Lower leg skin (tissue), 4 donors: ENCODE data around the gene COL24A1. TPM values are rescaled to one million over a fixed set of nuclear protein-coding genes. Genes with fewer than 3 reads are reported as not detected.

ENCODE experiments used
- DNase-seq, 2 donors: peaks; one replicate each; pipeline ENCODE4 v3.0.0-alpha.2; 2019; ENCODE audit warnings: low spot score in 2 of 2
- H3K4me3 ChIP-seq: fragments of 200-600 bp; sonication (generic); 2 replicates; pipeline ENCODE4 v1.5.1; 2017; ENCODE audit warnings: mild to moderate bottlenecking, low read depth; ENCODE audit not compliant: poor library complexity, severe bottlenecking
- POLR2A ChIP-seq, 2 donors: fragments of 450-650 bp; IDR thresholded peaks; one replicate each; pipeline ENCODE4 v1.6.1; 2016 to 2017; ENCODE audit warnings: antibody characterized with exemption in 2 of 2, mild to moderate bottlenecking in 1 of 2, moderate library complexity in 1 of 2
- WGBS, 2 donors: methylation state at CpG; one replicate each; pipeline ENCODE4 v1.1.5; 2018; 5-methylcytosine and 5-hydroxymethylcytosine counted together
- intact Hi-C: fragments of 100-400 bp; cut with DNase I; formaldehyde crosslinking; loops from one replicate; pipeline ENCODE4 v1.15.0; 2023; ENCODE audit warnings: low total_unique reads
- total RNA-seq, 4 donors: library from RNA; depleted of rRNA; stranded (reverse); fragments of >200 nt; gene quantifications; one replicate each; pipeline ENCODE4 v1.1.0, GENCODE V29; 2016
- TF ChIP-seq, protein P1 (sequence below), 3 donors: fragments of 450-650 bp; IDR thresholded peaks; one replicate each; pipeline ENCODE4 v1.5.1; 2016; ENCODE audit warnings: antibody characterized with exemption in 3 of 3, mild to moderate bottlenecking in 3 of 3, moderate library complexity in 2 of 3

Gene COL24A1
- total RNA-seq, 4 donors from 2014 or later: 0.17 to 1.3 (median 0.80) TPM

DNA sequence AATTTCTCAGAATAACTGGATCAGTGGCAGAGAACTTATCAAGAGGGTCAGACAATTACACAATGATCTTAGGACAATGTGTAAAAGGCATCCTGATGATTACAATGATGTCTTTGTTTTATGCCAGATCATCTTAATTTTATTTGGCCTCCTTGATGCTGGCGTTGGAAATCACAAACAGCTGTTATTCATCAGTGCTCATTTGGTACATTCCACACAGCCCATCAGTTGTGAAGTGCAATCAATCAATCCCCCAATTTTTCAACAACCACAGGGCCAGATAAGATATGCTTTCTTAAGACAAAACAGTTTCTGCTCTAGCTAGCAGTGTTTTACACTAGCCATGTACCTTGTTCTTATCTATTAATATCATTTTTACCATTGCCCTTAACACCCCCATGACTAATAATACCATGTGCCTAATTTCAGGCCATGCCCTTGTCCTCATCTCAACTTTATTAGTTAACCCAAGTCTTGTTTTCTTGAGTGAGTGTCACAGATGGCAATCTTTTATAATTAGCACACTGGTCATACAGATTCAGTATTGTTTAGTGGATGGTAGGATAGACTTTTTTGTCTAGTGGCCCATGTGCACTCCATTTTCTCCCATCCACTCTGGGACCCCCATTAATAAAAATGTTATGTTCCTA lies 40.8 kb upstream of the COL24A1 start:
- no peak for TF ChIP-seq POLR2A (IDR thresholded peaks at IDR 0.05)
- TF ChIP-seq, protein P1, sequence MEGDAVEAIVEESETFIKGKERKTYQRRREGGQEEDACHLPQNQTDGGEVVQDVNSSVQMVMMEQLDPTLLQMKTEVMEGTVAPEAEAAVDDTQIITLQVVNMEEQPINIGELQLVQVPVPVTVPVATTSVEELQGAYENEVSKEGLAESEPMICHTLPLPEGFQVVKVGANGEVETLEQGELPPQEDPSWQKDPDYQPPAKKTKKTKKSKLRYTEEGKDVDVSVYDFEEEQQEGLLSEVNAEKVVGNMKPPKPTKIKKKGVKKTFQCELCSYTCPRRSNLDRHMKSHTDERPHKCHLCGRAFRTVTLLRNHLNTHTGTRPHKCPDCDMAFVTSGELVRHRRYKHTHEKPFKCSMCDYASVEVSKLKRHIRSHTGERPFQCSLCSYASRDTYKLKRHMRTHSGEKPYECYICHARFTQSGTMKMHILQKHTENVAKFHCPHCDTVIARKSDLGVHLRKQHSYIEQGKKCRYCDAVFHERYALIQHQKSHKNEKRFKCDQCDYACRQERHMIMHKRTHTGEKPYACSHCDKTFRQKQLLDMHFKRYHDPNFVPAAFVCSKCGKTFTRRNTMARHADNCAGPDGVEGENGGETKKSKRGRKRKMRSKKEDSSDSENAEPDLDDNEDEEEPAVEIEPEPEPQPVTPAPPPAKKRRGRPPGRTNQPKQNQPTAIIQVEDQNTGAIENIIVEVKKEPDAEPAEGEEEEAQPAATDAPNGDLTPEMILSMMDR (IDR thresholded peaks at IDR 0.05): no peak

DNA sequence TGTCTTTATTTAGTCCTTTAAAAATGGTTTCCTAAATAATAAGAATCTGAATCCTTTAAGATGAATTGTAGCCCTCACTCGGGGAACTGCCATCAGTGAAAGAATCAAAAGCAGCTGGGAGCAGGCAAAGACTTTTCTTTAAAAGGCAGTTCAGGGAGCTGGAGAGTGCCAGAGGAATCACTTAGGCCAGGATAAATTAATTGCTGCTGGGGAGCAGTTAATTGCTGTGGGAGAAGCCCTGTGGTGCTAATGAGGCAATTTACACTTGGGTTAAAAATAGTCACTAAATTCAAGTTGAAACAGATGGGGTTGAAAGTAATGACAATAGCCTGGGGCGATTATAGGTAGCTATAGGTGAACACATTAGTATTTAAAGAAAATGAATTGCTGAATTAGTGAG lies 38.7 kb upstream of the COL24A1 start:
- 39 to 43% methylated on average over 2 of the region's 2 CpGs for WGBS, 2 donors
- no peak overlapping the region for H3K4me3 ChIP-seq
- DNase-seq: no peak
- TF ChIP-seq, protein P1 (IDR thresholded peaks at IDR 0.05): no peak
- TF ChIP-seq POLR2A (IDR thresholded peaks at IDR 0.05): no peak
- intact Hi-C loops: no loop called here

More for the DNA sequence above, 40.8 kb upstream of the COL24A1 start:
- WGBS, 2 donors: 31 to 36% methylated on average over 1 of the region's 1 CpG
- intact Hi-C loops: no loop called here
- DNase-seq: no peak
- no peak overlapping the region for H3K4me3 ChIP-seq

DNA sequence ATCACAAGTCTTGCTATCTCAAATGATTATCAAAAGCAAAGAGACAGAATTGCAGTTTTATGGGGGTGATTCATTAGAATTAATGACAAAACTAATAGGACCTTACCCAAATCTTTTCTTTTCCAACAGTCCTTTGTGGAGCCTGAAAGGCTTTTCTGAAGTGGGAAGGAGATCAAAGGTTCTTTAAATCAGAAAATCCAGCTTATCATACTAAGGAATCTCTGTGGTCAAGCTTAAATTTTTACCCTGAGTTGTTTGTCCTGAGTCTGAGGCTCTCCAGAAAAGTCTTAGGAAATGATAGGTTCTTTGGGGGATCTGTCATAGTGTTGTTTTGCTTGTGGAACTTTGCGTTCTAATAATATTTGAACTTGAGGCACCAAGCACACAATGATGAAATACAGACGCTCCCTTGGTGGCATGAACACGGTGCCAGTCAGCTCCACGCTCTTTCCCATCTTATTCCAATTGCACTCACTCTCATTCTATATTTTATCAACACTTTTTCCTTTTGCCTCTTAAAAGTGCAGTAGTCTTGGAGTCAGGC lies 38.0 kb upstream of the COL24A1 start:
- no peak for DNase-seq
- H3K4me3 ChIP-seq: no peak overlapping the region
- TF ChIP-seq, protein P1 (IDR thresholded peaks at IDR 0.05): no peak
- no peak for TF ChIP-seq POLR2A (IDR thresholded peaks at IDR 0.05)
- intact Hi-C loops: no loop called here
- 81 to 88% methylated on average over 4 of the region's 4 CpGs for WGBS, 2 donors

DNA sequence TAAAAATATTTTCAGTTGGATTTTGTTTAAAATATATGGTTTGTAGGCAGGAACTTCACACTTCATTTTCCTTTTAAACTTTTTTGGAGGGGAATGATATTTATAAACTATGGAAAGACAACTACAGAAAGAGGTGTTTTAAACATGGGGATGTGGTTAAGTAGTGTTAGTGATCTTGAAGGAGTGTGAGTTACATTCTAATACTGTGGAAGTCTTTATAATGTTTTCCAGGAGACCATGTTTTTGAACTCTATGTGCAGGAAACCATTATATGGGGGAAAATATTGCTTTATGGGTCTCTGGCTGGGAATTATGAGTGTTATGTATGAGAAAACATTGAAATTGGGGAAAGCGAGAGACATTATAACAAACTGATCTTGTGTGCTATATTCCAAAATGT lies 35.8 kb upstream of the COL24A1 start:
- H3K4me3 ChIP-seq: no peak overlapping the region
- DNase-seq: no peak
- 89 to 100% methylated on average over 1 of the region's 1 CpG for WGBS, 2 donors
- intact Hi-C loops: no loop called here
- TF ChIP-seq POLR2A (IDR thresholded peaks at IDR 0.05): no peak
- TF ChIP-seq, protein P1 (IDR thresholded peaks at IDR 0.05): no peak

DNA sequence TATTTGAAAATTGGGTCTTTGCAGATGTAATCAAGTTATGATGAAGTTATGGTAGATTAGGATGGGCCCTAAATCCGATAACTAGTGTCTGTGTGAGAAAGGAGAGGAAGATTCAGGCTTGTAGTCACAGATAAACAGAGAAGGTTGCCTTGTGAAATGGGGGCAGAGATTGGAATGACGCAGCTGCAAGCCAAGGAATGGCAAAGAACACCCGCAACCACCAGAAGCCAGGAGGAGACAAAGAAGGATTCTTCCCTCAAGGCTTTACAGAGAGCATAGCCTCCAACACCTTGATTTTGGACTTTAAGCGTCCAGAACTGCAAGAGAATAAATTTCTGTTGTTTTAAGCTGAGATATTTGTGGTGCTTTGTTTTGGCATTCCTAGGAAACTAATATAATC lies 35.4 kb upstream of the COL24A1 start:
- intact Hi-C loops: no loop called here
- no peak for DNase-seq
- TF ChIP-seq, protein P1 (IDR thresholded peaks at IDR 0.05): no peak
- TF ChIP-seq POLR2A (IDR thresholded peaks at IDR 0.05): no peak
- 68 to 76% methylated on average over 4 of the region's 4 CpGs for WGBS, 2 donors
- H3K4me3 ChIP-seq: no peak overlapping the region

DNA sequence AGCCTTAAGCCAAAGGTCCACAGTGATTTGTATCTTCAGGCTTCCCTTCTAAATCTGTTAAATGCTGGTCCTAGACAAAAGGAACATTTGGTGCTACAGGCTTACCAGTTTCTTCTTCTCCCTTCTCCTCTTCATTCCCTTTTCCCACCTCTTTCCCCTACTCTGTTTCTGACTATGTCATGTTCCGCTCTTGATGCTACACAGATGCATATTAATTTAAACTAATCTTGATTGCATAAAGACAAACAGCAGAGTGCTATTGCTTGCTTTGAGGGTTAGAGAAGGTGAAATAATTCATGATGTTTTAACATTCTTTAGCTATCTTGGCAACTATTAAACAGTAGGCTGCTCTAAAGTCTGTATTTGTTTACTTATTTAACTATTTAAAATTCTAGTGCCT lies 34.3 kb upstream of the COL24A1 start:
- no peak for DNase-seq
- H3K4me3 ChIP-seq: no peak overlapping the region
- TF ChIP-seq POLR2A (IDR thresholded peaks at IDR 0.05): no peak
- TF ChIP-seq, protein P1 (IDR thresholded peaks at IDR 0.05): no peak
- WGBS, 2 donors: 92 to 100% methylated on average over 1 of the region's 1 CpG
- intact Hi-C loops: no loop called here
